ENCODE measurements around the gene POLE4.

POLE4 gene

DNA sequence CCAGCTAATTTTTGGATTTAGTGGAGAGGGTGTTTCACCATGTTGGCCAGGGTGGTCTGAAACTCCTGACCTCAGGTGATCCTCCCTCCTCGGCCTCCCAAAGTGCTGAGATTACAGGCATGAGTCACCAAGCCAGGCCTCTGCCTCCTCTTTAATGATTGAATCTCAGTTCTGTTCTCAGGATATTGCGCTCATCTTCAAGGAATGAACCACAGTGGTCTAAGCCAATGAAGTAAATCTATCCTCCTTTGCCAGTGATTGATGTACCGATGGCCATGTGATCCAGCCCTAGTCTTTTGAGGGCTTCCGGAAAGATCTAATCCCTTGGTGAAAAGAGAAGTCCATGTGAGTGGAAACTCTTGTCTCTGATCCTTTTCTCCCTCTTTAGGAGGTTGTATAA is 48.6 kb downstream of the POLE4 start (continued):
- no peak for TF ChIP-seq ZNF23 (tag by site-specific recombination; IDR thresholded peaks at IDR 0.05; ENCODE audit: borderline replicate concordance)
- TF ChIP-seq, protein P1, sequence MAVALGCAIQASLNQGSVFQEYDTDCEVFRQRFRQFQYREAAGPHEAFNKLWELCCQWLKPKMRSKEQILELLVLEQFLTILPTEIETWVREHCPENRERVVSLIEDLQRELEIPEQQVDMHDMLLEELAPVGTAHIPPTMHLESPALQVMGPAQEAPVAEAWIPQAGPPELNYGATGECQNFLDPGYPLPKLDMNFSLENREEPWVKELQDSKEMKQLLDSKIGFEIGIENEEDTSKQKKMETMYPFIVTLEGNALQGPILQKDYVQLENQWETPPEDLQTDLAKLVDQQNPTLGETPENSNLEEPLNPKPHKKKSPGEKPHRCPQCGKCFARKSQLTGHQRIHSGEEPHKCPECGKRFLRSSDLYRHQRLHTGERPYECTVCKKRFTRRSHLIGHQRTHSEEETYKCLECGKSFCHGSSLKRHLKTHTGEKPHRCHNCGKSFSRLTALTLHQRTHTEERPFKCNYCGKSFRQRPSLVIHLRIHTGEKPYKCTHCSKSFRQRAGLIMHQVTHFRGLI (tag by site-specific recombination; IDR thresholded peaks at IDR 0.05), result no peak

DNA sequence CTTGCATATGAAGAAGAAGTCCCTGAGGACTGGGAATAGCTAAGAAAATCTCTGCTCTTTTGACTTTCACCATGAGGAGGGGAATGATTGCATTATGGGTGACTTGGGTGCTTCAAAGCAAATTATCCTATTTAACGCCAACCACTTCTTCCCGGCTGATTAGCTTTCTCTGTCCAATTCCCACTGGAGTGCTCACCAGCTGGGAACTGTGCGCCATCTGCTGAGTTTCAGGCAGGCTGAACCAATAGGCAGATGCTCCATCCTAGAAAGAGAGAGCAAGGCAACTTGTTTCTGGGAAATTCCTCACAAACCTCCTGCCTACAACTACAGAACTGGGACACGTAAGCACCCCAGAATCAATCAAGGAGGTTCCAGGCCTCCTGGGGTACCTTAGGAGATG is 49.4 kb downstream of the POLE4 start:
- ChIA-PET CTCF (no interaction called here), POLR2A (no interaction called here)
- Histone ChIP-seq H3K4me1 (ENCODE audit: control insufficient read depth, insufficient read depth, low read length) (no peaks in the 10 kb centered on the region), H3K27ac (ENCODE audit: extremely low read depth, low read depth, low read length) (no peak overlapping the region), H3K36me3 (ENCODE audit: control insufficient read depth in 2 of 2, insufficient read depth in 1 of 2, low read length in 2 of 2) (no peaks in the 10 kb centered on the region), H3K9me3 (ENCODE audit: control insufficient read depth, insufficient read depth, low read depth, low read length) (no peaks in the 10 kb centered on the region), H3K4me3 (ENCODE audit: low read depth, low read length) (no peak overlapping the region)
- TF ChIP-seq, protein P2, sequence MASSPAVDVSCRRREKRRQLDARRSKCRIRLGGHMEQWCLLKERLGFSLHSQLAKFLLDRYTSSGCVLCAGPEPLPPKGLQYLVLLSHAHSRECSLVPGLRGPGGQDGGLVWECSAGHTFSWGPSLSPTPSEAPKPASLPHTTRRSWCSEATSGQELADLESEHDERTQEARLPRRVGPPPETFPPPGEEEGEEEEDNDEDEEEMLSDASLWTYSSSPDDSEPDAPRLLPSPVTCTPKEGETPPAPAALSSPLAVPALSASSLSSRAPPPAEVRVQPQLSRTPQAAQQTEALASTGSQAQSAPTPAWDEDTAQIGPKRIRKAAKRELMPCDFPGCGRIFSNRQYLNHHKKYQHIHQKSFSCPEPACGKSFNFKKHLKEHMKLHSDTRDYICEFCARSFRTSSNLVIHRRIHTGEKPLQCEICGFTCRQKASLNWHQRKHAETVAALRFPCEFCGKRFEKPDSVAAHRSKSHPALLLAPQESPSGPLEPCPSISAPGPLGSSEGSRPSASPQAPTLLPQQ (tag by site-specific recombination; IDR thresholded peaks at IDR 0.05), result no peak
- TF ChIP-seq ZNF391 (tag by site-specific recombination; IDR thresholded peaks at IDR 0.05; ENCODE audit: borderline replicate concordance, low read depth), result no peak
- TF ChIP-seq ZFP3 (tag by site-specific recombination; IDR thresholded peaks at IDR 0.05; ENCODE audit: low read depth), result no peak

DNA sequence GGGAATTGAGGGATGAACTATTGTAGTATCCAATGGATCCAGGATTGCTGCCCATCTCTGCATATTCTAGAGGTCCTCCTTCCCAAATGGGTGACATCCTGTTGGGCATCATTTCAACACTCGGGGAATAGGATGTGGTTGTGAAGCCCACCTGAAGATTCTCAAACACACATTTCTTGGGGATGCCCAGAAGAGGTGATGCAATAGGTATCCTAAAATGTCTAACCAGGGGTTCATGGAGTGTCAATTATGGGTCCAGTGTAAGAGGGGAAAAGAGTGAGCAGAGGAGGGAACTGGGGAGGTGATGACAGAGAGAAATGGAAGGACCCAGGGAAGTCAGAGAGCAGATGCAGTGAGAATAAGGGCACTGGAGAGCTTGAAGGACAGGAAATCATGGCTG is 52.1 kb downstream of the POLE4 start:
- POLR2A ChIA-PET, result no interaction called here
- no peaks in the 10 kb centered on the region for H3K4me1 ChIP-seq (ENCODE audit: control insufficient read depth, insufficient read depth, low read length)
- CTCF ChIA-PET, result no interaction called here
- no peak overlapping the region for H3K27ac ChIP-seq (ENCODE audit: extremely low read depth, low read depth, low read length)
- H3K9me3 ChIP-seq (ENCODE audit: control insufficient read depth, insufficient read depth, low read depth, low read length), result no peaks in the 10 kb centered on the region
- no peak overlapping the region for H3K4me3 ChIP-seq (ENCODE audit: low read depth, low read length)
- TF ChIP-seq, protein P3, sequence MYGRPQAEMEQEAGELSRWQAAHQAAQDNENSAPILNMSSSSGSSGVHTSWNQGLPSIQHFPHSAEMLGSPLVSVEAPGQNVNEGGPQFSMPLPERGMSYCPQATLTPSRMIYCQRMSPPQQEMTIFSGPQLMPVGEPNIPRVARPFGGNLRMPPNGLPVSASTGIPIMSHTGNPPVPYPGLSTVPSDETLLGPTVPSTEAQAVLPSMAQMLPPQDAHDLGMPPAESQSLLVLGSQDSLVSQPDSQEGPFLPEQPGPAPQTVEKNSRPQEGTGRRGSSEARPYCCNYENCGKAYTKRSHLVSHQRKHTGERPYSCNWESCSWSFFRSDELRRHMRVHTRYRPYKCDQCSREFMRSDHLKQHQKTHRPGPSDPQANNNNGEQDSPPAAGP (tag by site-specific recombination; IDR thresholded peaks at IDR 0.05), result no peak
- no peaks in the 10 kb centered on the region for H3K36me3 ChIP-seq (ENCODE audit: control insufficient read depth in 2 of 2, insufficient read depth in 1 of 2, low read length in 2 of 2)

DNA sequence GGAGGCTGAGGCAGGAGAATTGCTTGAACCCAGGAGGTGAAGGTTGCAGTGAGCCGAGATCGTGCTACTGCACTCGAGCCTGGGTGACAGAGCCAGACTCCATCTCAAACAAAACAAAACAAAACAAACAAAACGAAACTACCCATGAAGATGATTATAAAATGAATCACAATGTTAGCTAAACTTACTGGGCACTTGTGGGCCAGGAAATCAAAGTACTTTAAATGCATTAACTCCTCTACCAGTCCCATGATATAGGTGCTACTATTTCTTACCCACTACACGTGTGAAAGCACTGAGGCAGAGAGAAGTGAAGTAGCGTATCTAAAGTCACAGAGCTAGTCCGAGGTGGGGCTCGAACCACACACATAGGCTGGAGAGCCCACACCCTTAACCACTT is 53.6 kb downstream of the POLE4 start:
- H3K27ac ChIP-seq (ENCODE audit: extremely low read depth, low read depth, low read length), result no peak overlapping the region
- no peaks in the 10 kb centered on the region for H3K36me3 ChIP-seq (ENCODE audit: control insufficient read depth in 2 of 2, insufficient read depth in 1 of 2, low read length in 2 of 2)
- H3K4me1 ChIP-seq (ENCODE audit: control insufficient read depth, insufficient read depth, low read length), result no peaks in the 10 kb centered on the region
- CTCF ChIA-PET, result no interaction called here
- H3K9me3 ChIP-seq (ENCODE audit: control insufficient read depth, insufficient read depth, low read depth, low read length), result no peaks in the 10 kb centered on the region
- no peak overlapping the region for H3K4me3 ChIP-seq (ENCODE audit: low read depth, low read length)
- POLR2A ChIA-PET, result no interaction called here
- TF ChIP-seq TCF7L2 (IDR thresholded peaks at IDR 0.05; ENCODE audit: borderline replicate concordance, low read depth, low read length) (no peak), ZNF837 (tag by site-specific recombination; IDR thresholded peaks at IDR 0.05) (no peak), ZNF521 (tag by site-specific recombination; IDR thresholded peaks at IDR 0.05) (no peak), ZNF558 (tag by site-specific recombination; IDR thresholded peaks at IDR 0.05) (no peak), KLF1 (tag by site-specific recombination; IDR thresholded peaks at IDR 0.05) (no peak), FEZF1 (tag by site-specific recombination; IDR thresholded peaks at IDR 0.05) (no peak)
- TF ChIP-seq, protein P4, sequence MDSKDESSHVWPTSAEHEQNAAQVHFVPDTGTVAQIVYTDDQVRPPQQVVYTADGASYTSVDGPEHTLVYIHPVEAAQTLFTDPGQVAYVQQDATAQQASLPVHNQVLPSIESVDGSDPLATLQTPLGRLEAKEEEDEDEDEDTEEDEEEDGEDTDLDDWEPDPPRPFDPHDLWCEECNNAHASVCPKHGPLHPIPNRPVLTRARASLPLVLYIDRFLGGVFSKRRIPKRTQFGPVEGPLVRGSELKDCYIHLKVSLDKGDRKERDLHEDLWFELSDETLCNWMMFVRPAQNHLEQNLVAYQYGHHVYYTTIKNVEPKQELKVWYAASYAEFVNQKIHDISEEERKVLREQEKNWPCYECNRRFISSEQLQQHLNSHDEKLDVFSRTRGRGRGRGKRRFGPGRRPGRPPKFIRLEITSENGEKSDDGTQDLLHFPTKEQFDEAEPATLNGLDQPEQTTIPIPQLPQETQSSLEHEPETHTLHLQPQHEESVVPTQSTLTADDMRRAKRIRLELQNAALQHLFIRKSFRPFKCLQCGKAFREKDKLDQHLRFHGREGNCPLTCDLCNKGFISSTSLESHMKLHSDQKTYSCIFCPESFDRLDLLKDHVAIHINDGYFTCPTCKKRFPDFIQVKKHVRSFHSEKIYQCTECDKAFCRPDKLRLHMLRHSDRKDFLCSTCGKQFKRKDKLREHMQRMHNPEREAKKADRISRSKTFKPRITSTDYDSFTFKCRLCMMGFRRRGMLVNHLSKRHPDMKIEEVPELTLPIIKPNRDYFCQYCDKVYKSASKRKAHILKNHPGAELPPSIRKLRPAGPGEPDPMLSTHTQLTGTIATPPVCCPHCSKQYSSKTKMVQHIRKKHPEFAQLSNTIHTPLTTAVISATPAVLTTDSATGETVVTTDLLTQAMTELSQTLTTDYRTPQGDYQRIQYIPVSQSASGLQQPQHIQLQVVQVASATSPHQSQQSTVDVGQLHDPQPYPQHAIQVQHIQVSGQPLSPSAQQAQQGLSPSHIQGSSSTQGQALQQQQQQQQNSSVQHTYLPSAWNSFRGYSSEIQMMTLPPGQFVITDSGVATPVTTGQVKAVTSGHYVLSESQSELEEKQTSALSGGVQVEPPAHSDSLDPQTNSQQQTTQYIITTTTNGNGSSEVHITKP (tag by site-specific recombination; IDR thresholded peaks at IDR 0.05), result no peak
- TF ChIP-seq, protein P5, sequence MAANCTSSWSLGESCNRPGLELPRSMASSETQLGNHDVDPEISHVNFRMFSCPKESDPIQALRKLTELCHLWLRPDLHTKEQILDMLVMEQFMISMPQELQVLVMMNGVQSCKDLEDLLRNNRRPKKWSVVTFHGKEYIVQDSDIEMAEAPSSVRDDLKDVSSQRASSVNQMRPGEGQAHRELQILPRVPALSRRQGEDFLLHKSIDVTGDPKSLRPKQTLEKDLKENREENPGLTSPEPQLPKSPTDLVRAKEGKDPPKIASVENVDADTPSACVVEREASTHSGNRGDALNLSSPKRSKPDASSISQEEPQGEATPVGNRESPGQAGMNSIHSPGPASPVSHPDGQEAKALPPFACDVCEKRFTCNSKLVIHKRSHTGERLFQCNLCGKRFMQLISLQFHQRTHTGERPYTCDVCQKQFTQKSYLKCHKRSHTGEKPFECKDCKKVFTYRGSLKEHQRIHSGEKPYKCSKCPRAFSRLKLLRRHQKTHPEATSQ (tag by site-specific recombination; IDR thresholded peaks at IDR 0.05), result no peak
- TF ChIP-seq, protein P6, sequence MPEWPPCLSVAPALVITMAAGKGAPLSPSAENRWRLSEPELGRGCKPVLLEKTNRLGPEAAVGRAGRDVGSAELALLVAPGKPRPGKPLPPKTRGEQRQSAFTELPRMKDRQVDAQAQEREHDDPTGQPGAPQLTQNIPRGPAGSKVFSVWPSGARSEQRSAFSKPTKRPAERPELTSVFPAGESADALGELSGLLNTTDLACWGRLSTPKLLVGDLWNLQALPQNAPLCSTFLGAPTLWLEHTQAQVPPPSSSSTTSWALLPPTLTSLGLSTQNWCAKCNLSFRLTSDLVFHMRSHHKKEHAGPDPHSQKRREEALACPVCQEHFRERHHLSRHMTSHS (tag by site-specific recombination; IDR thresholded peaks at IDR 0.05), result no peak
- TF ChIP-seq, protein P7, sequence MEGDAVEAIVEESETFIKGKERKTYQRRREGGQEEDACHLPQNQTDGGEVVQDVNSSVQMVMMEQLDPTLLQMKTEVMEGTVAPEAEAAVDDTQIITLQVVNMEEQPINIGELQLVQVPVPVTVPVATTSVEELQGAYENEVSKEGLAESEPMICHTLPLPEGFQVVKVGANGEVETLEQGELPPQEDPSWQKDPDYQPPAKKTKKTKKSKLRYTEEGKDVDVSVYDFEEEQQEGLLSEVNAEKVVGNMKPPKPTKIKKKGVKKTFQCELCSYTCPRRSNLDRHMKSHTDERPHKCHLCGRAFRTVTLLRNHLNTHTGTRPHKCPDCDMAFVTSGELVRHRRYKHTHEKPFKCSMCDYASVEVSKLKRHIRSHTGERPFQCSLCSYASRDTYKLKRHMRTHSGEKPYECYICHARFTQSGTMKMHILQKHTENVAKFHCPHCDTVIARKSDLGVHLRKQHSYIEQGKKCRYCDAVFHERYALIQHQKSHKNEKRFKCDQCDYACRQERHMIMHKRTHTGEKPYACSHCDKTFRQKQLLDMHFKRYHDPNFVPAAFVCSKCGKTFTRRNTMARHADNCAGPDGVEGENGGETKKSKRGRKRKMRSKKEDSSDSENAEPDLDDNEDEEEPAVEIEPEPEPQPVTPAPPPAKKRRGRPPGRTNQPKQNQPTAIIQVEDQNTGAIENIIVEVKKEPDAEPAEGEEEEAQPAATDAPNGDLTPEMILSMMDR (tag by site-specific recombination; IDR thresholded peaks at IDR 0.05), result no peak

Data from HEK293 (cell line).